Activated CD8-positive, alpha-beta memory T cell treated with anti-CD3 and anti-CD28 coated beads for 4 hours (primary cell): Measurements from ENCODE around the gene HOXA10.

Source experiments
- DNase-seq, 2 donors: peaks; one replicate each; pipeline ENCODE4 v3.0.0-alpha.2; 2020; ENCODE audit warnings: low read depth in 2 of 2

Gene HOXA10

GRCh38 chr7:27179503-27180430 is 5.6 kb upstream of the HOXA10 start:
- DNase-seq, result peak in 1 of 2 donors; percentile 22

- DNase-seq, result no peak
Measured at GRCh38 chr7:27179030-27179429, 4.9 kb upstream of the HOXA10 start.

GRCh38 chr7:27178366-27178765 is 4.2 kb upstream of the HOXA10 start:
- no peak for DNase-seq

GRCh38 chr7:27177795-27178320 is 3.7 kb upstream of the HOXA10 start:
- no peak for DNase-seq

GRCh38 chr7:27176962-27177794 is 3.1 kb upstream of the HOXA10 start:
- DNase-seq, result no peak

- DNase-seq, result no peak
Measured at GRCh38 chr7:27176524-27176845, 2.4 kb upstream of the HOXA10 start.

GRCh38 chr7:27175626-27176523 is 1.8 kb upstream of the HOXA10 start:
- DNase-seq, result no peak

- DNase-seq, result no peak
Measured at GRCh38 chr7:27174874-27175625, 930 bp upstream of the HOXA10 start.

- no peak for DNase-seq
Measured at GRCh38 chr7:27173511-27173955, 587 bp downstream of the HOXA10 start.

- no peak for DNase-seq
Measured at GRCh38 chr7:27172823-27173510, 1.2 kb downstream of the HOXA10 start.

GRCh38 chr7:27172315-27172774 is 1.8 kb downstream of the HOXA10 start:
- DNase-seq, result no peak

- no peak for DNase-seq
Measured at GRCh38 chr7:27171637-27172314, 2.3 kb downstream of the HOXA10 start.

GRCh38 chr7:27171325-27171636 is 2.8 kb downstream of the HOXA10 start:
- DNase-seq, result no peak

- no peak for DNase-seq
Measured at GRCh38 chr7:27170426-27171324, 3.4 kb downstream of the HOXA10 start.

GRCh38 chr7:27169658-27170425 is 4.3 kb downstream of the HOXA10 start:
- DNase-seq, result no peak

GRCh38 chr7:27168265-27168947 is 5.7 kb downstream of the HOXA10 start:
- DNase-seq, result no peak

GRCh38 chr7:27167916-27168264 is 6.2 kb downstream of the HOXA10 start:
- DNase-seq, result no peak
